ENCODE results near the gene FKBP2. TPM values are rescaled to one million over a fixed set of nuclear protein-coding genes. Genes with fewer than 3 reads are reported as not detected.

Gene FKBP2
- total and polyA plus RNA-seq, 4 donors: 65.2 to 397 (median 150) TPM

- no peak for ATAC-seq (ENCODE audit: insufficient read depth, low FRiP score)
- no peak for DNase-seq
Measured at GRCh38 chr11:64264371-64264852, 23.5 kb downstream of the FKBP2 start.

DNA sequence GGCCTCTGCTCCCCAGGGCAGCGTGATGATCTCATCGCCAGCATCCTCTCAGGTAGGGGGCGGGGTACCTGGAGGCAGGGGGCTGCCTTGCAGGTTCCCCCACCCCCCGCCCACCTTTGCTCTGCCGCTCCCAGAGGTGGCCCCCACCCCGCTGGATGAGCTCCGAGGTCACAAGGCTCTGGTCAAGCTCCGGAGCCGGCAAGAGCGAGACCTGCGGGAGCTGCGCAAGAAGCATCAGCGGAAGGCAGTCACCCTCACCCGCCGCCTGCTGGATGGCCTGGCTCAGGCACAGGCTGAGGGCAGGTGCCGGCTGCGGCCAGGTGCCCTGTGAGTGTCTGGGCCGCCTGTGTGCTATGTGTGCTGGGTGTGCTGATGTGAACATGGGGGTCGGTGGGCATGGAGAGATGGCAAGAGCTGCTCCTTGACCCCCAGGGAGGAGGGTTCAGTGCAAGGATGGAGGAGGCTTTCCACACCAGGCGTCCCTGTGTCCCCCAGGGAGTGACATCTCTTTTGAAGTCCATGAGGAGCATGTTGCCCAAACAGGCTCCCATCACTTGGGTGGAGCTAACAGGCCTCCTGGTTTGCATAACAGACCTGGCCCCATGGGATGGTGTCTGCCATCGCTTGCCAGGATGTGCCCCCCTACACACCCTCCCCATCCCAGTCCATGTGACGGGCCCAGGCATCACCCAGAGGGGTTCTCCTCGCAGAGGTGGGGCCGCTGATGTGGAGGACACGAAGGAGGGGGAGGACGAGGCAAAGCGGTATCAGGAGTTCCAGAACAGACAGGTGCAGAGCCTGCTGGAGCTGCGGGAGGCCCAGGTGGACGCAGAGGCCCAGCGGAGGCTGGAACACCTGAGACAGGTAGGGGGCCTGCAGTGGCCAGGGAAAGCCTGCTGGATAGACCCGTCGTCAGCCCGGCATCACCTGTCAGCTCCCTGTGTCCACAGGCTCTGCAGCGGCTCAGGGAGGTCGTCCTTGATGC lies 24.6 kb downstream of the FKBP2 start:
- Histone ChIP-seq H3K4me3 (no peak overlapping the region), H3K4me1 (ENCODE audit: control insufficient read depth in 5 of 5, insufficient read depth in 5 of 5, low read length in 5 of 5) (peaks cover 0 to 17% (median 6%) of the 10 kb centered on the region in 5 donors), H3K27ac (ENCODE audit: low read depth in 1 of 2, low read length in 1 of 2) (no peak overlapping the region), H3K9ac (ENCODE audit: insufficient read depth in 1 of 2, low read length in 2 of 2) (no peak overlapping the region), H3K9me3 (ENCODE audit: control insufficient read depth in 4 of 4, insufficient read depth in 3 of 4, low read length in 3 of 4) (no peaks in the 10 kb centered on the region), H3K27me3 (ENCODE audit: control insufficient read depth in 3 of 3, insufficient read depth in 3 of 3, low read length in 2 of 3) (no peaks in the 10 kb centered on the region), H3K36me3 (ENCODE audit: control insufficient read depth in 4 of 4, insufficient read depth in 4 of 4, low read length in 4 of 4) (peaks cover 2 to 55% (median 11%) of the 10 kb centered on the region in 4 donors)
- DNase-seq (no peak), ATAC-seq (ENCODE audit: insufficient read depth, low FRiP score) (no peak)
- no peak for TF ChIP-seq CTCF (IDR thresholded peaks at IDR 0.05; ENCODE audit: control extremely low read depth, extremely low read depth)
- WGBS, 2 donors: 92% methylated on average over 35 of the region's 35 CpGs

More at GRCh38 chr11:64264371-64264852, 23.5 kb downstream of the FKBP2 start:
- Histone ChIP-seq H3K4me1 (ENCODE audit: control insufficient read depth in 5 of 5, insufficient read depth in 5 of 5, low read length in 5 of 5) (peaks cover 0 to 16% (median 6%) of the 10 kb centered on the region in 5 donors), H3K27me3 (ENCODE audit: control insufficient read depth in 3 of 3, insufficient read depth in 3 of 3, low read length in 2 of 3) (no peaks in the 10 kb centered on the region), H3K9ac (ENCODE audit: insufficient read depth in 1 of 2, low read length in 2 of 2) (no peak overlapping the region), H3K4me3 (no peak overlapping the region), H3K36me3 (ENCODE audit: control insufficient read depth in 4 of 4, insufficient read depth in 4 of 4, low read length in 4 of 4) (peaks cover 2 to 65% (median 14%) of the 10 kb centered on the region in 4 donors), H3K27ac (ENCODE audit: low read depth in 1 of 2, low read length in 1 of 2) (no peak overlapping the region), H3K9me3 (ENCODE audit: control insufficient read depth in 4 of 4, insufficient read depth in 3 of 4, low read length in 3 of 4) (no peaks in the 10 kb centered on the region)
- no peak for TF ChIP-seq CTCF (IDR thresholded peaks at IDR 0.05; ENCODE audit: control extremely low read depth, extremely low read depth)
- 95 to 97% methylated on average over 10 of the region's 10 CpGs for WGBS, 2 donors

- H3K27ac ChIP-seq (ENCODE audit: low read depth in 1 of 2, low read length in 1 of 2): no peak overlapping the region
- no peak overlapping the region for H3K9ac ChIP-seq (ENCODE audit: insufficient read depth in 1 of 2, low read length in 2 of 2)
- peaks cover 2 to 53% (median 11%) of the 10 kb centered on the region in 4 donors for H3K36me3 ChIP-seq (ENCODE audit: control insufficient read depth in 4 of 4, insufficient read depth in 4 of 4, low read length in 4 of 4)
- H3K9me3 ChIP-seq (ENCODE audit: control insufficient read depth in 4 of 4, insufficient read depth in 3 of 4, low read length in 3 of 4): no peaks in the 10 kb centered on the region
- no peaks in the 10 kb centered on the region for H3K27me3 ChIP-seq (ENCODE audit: control insufficient read depth in 3 of 3, insufficient read depth in 3 of 3, low read length in 2 of 3)
- 93 to 94% methylated on average over 15 of the region's 15 CpGs for whole genome bisulfite sequencing, 2 donors
- H3K4me1 ChIP-seq (ENCODE audit: control insufficient read depth in 5 of 5, insufficient read depth in 5 of 5, low read length in 5 of 5): peaks cover 0 to 17% (median 6%) of the 10 kb centered on the region in 5 donors
- no peak for ATAC-seq (ENCODE audit: insufficient read depth, low FRiP score)
- no peak for TF ChIP-seq CTCF (IDR thresholded peaks at IDR 0.05; ENCODE audit: control extremely low read depth, extremely low read depth)
- no peak overlapping the region for H3K4me3 ChIP-seq
- DNase-seq: no peak
Measured at GRCh38 chr11:64266339-64266738, 25.4 kb downstream of the FKBP2 start.
